Measurements from ENCODE around the gene TKFC. TPM values are rescaled to one million over a fixed set of nuclear protein-coding genes. Genes with fewer than 3 reads are reported as not detected.
A peak's percentile ranks its signal among the peaks of the same experiment; 100 is the strongest.

TKFC gene
- total and polyA plus RNA-seq, 2 donors from 2014 or later: 64.6 to 107 TPM

DNA sequence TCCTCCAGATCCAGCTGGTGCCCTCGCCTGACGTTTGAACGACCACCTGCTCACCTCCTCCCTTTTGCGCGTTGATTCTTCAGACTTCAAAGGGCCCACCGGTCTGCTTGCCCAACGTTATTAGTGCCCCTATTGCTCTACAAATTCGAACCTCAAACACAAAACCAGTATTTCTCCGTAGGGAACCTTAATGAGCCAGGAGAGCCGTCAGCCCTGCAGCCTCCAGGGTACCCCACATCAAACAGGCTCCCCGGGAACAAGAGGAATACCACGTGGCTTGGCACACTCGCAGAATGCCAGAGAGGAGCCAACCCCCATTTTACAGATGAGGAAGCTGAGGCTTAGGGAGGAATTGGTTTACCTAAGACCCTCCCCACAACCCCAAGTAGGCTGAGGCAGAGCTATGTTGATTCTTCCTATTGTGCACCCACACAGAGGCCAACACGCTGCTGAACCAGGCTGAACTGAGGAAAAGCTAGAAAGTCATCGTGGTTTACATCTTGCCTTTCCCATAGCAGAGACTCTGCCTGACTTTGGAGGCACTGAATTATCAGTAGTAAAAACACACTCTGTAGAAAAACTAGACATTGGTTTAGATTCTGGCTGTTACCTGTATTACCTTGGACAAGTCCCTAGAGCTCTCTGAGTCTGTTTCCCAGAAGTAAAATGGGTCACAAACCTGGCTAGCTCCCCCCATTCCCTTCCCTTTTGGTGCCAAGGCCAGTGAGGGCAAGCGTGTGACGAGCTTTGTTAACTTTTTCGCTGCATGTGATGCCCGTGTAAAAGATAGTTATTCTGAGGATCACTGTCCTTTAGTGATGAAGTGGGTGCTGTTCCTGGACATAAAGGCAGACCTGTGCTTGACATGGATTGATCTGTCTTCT, 764 bp downstream of the TKFC start:
- peak overlapping the region; percentile 78 to 91 for H3K27ac ChIP-seq (ENCODE audit: low read depth in 2 of 2, low read length in 2 of 2)
- intact Hi-C loops (cut with DNase I): no loop called here

DNA sequence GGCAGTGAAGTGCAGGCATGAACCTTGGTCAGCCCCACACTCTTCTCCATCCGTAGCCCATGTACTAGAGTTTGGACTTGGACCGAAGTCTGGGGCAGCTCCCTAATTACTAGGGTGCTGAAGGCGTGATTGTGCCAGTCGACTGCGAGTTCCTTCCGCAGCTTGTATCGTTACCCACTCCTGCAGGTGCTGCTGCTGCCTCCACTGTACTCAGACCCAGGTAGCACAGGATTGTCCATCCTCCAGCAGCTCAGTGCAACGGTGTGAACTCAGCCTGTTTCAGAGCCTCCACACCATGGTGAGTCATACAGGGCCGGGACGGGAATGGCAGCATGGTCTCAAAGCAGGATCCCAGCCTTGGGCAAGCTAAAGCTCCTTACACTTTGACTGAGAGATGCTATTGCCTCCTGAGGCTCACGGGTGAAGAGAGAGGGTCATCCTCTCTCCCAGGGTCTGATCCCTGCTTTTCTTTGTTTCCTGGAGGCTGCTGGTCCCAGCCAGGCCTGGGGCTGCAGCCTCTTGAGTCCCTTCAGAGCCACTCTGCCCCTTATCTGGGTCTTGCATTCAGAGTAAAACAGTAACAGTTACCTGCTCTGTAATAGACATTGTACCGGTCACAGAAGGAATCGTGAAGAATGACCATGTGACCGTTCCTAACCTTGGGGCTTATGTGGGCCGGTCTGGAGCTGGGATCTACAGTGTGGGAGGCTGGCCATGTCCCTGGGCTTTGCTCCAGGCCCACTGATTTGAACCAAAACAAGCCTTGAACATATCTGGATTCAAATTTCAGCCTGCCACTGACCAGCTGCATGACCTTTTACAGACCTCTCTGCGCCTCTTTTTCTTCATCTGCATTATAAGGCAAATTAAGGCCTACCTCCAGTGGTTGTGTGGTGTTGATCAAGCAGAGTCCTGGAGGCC, 1.7 kb downstream of the TKFC start:
- peak overlapping the region in 2 of 3 donors; percentile 52 to 92 for H3K4me3 ChIP-seq (ENCODE audit: low read length in 3 of 3)
- peaks cover 4 to 35% (median 17%) of the 10 kb centered on the region in 3 donors for H3K4me1 ChIP-seq (ENCODE audit: control insufficient read depth in 2 of 3, insufficient read depth in 2 of 3, low read depth in 1 of 3, low read length in 3 of 3)
- no peaks in the 10 kb centered on the region for H3K9me3 ChIP-seq (ENCODE audit: control insufficient read depth in 2 of 3, insufficient read depth in 1 of 3, low read length in 3 of 3)
- intact Hi-C loops (cut with DNase I): loop anchor here (5.0 kb wide), 1 partner anchor 53 kb away; no protein-coding TSS in a partner anchor
- no peaks in the 10 kb centered on the region for H3K27me3 ChIP-seq (ENCODE audit: control insufficient read depth, insufficient read depth, low read length)
- H3K36me3 ChIP-seq (ENCODE audit: control insufficient read depth in 2 of 3, insufficient read depth in 3 of 3, low read length in 3 of 3): peaks cover 0 to 17% (median 5%) of the 10 kb centered on the region in 3 donors
- TF ChIP-seq, protein P1, sequence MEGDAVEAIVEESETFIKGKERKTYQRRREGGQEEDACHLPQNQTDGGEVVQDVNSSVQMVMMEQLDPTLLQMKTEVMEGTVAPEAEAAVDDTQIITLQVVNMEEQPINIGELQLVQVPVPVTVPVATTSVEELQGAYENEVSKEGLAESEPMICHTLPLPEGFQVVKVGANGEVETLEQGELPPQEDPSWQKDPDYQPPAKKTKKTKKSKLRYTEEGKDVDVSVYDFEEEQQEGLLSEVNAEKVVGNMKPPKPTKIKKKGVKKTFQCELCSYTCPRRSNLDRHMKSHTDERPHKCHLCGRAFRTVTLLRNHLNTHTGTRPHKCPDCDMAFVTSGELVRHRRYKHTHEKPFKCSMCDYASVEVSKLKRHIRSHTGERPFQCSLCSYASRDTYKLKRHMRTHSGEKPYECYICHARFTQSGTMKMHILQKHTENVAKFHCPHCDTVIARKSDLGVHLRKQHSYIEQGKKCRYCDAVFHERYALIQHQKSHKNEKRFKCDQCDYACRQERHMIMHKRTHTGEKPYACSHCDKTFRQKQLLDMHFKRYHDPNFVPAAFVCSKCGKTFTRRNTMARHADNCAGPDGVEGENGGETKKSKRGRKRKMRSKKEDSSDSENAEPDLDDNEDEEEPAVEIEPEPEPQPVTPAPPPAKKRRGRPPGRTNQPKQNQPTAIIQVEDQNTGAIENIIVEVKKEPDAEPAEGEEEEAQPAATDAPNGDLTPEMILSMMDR (IDR thresholded peaks at IDR 0.05; ENCODE audit: borderline replicate concordance, extremely low read depth, insufficient read depth): no peak
- peak overlapping the region; percentile 39 to 48 for H3K27ac ChIP-seq (ENCODE audit: low read depth in 2 of 2, low read length in 2 of 2)
- FAIRE-seq (no peak), DNase-seq (no peak)
- H3K9ac ChIP-seq (ENCODE audit: low read length in 3 of 3): peak overlapping the region in 1 of 3 donors; percentile 30

More for the DNA sequence above, 764 bp downstream of the TKFC start:
- H3K36me3 ChIP-seq (ENCODE audit: control insufficient read depth in 2 of 3, insufficient read depth in 3 of 3, low read length in 3 of 3): peaks cover 0 to 18% (median 9%) of the 10 kb centered on the region in 3 donors
- peak overlapping the region; percentile 78 to 97 (median 92) for H3K4me3 ChIP-seq (ENCODE audit: low read length in 3 of 3)
- H3K9ac ChIP-seq (ENCODE audit: low read length in 3 of 3): peak overlapping the region; percentile 88 to 97 (median 89)
- no peaks in the 10 kb centered on the region for H3K27me3 ChIP-seq (ENCODE audit: control insufficient read depth, insufficient read depth, low read length)
- H3K4me1 ChIP-seq (ENCODE audit: control insufficient read depth in 2 of 3, insufficient read depth in 2 of 3, low read depth in 1 of 3, low read length in 3 of 3): peaks cover 4 to 35% (median 17%) of the 10 kb centered on the region in 3 donors
- DNase-seq (no peak), FAIRE-seq (no peak)
- no peaks in the 10 kb centered on the region for H3K9me3 ChIP-seq (ENCODE audit: control insufficient read depth in 2 of 3, insufficient read depth in 1 of 3, low read length in 3 of 3)
- TF ChIP-seq, protein P1 (IDR thresholded peaks at IDR 0.05; ENCODE audit: borderline replicate concordance, extremely low read depth, insufficient read depth): no peak

DNA sequence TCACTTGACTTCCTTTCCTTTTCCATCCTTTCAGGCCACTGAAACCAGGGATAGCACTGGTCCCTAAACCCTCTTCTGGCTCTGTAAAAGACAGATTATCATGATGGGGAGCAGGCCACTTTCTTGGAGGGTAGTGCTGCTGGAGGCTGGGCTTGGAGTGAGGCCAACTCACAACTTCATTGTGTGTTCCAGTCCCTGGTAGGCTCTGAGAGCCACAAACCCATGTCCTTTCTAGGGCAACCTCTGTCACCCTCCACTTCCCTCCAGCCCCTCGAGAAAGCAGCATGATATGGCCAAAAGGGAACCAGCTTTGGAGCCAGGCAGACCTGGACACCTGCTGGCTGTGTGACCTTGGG, 2.3 kb downstream of the TKFC start:
- Histone ChIP-seq H3K36me3 (ENCODE audit: control insufficient read depth in 2 of 3, insufficient read depth in 3 of 3, low read length in 3 of 3) (peaks cover 0 to 15% (median 5%) of the 10 kb centered on the region in 3 donors), H3K9ac (ENCODE audit: low read length in 3 of 3) (peak overlapping the region in 1 of 3 donors; percentile 30), H3K9me3 (ENCODE audit: control insufficient read depth in 2 of 3, insufficient read depth in 1 of 3, low read length in 3 of 3) (no peaks in the 10 kb centered on the region), H3K27me3 (ENCODE audit: control insufficient read depth, insufficient read depth, low read length) (no peaks in the 10 kb centered on the region), H3K27ac (ENCODE audit: low read depth in 2 of 2, low read length in 2 of 2) (peak overlapping the region; percentile 33 to 48), H3K4me1 (ENCODE audit: control insufficient read depth in 2 of 3, insufficient read depth in 2 of 3, low read depth in 1 of 3, low read length in 3 of 3) (peaks cover 4 to 34% (median 17%) of the 10 kb centered on the region in 3 donors), H3K4me3 (ENCODE audit: low read length in 3 of 3) (peak overlapping the region in 2 of 3 donors; percentile 6 to 92)
- no peak for DNase-seq
- TF ChIP-seq, protein P1 (IDR thresholded peaks at IDR 0.05; ENCODE audit: borderline replicate concordance, extremely low read depth, insufficient read depth): no peak
- FAIRE-seq: no peak
- intact Hi-C loops (cut with DNase I): loop anchor here (5.0 kb wide), 1 partner anchor 52 kb away; no protein-coding TSS in a partner anchor

Measured in kidney (tissue), 14 donors.